ENCODE data around the gene F5.

The F5 gene

DNA sequence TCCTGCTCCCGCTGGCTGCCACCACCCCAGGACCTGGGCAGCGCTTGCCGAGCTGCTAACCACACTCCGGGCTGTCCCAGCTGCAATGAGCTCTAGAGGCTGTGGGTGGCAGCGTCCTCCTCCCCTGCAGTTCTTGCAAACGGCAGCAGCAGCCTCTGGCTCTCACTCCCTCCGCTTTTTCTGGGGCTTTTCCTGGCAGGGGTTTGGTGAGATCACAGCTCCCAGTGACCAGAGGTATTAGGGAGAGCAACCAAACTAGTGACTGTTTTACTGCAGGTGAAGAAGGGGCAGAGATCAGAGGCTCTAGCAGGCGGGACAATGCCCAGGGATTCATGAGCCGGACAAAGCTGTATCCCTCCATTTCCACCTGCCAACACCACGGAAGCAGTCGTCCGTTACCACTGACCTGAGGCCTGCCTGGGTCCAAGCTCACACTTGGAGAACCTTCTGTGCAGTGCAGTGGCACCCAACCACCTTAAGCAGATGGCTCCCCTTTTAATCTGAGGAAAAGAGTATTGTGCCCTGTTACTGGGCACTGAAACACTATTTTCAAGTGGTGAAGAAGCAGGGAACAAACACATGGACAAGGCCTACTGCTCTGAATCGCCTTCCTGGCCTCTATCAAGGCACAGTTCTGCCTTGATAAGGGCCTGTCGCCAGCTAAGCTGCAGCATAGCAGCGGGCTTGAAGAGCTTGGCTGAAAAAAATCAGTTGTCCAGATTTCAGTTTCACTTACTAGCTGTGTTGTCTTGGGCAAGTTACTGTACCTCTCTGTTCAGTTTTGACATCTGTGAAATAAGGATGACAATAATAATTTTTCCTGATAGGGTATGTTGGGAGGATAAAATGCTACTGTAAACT lies at the start of gene F5:
TSS of gene F5 (minus strand) at position 87 of the 861 bp plus-strand sequence. CDS start 95 bp downstream, outside the sequence.
- peak; percentile 77 for DNase-seq

DNA sequence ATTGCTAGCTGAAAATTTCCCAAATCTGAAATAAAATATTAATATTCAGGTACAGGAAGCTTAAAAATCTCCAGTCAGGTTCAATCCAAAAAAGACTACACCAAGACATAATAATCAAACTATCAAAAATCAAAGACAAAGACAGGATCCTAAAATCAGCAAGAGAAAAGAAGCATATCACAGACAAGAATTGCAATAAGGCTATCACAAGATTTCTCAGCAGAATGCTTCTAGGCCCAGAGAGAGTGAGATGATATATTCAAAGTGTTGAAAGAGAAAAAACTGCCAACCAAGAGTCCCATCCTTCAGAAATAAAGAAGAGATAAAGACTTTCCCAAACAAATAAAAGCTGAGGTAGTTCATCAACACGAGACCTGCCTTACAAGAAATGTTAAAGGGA lies 48.6 kb upstream of the F5 start:
- DNase-seq = no peak

DNA sequence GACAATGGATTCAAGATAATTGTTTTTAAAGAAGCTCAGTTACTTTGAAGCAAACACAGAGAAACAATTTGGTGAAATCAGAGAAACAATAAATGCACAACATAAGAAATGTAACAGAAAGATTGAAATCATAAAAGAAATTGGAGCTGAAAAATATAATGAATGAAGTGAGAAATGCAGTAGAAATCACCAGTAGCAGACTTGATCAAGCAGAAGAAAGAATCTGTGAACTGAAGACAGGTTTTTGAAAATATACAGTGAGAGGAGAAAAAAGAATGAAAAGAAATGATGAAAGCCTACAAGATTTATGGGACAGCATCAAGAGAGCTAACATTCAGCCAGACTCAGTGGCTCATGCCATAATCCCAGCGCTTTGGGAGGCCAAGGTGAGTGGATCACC lies 47.9 kb upstream of the F5 start:
- DNase-seq = no peak

DNA sequence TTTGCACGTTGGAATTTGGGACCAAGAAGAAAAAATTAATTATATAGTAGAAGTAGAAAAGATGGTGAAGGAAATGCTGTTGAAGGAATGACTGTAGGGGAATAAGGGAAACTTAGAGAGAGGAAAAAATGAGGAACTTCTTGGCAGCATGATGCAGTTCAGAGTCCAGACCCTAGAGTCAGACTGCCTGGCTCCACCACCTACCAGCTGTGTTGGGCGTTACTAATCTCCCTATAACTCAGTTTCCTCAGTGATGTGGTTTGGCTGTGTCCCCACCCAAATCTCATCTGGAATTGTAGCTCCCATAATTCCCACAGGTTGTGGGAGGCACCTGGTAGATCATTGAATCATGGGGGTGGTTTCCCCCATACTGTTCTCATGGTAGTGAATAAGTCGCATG lies 45.0 kb upstream of the F5 start:
- no peak for DNase-seq

DNA sequence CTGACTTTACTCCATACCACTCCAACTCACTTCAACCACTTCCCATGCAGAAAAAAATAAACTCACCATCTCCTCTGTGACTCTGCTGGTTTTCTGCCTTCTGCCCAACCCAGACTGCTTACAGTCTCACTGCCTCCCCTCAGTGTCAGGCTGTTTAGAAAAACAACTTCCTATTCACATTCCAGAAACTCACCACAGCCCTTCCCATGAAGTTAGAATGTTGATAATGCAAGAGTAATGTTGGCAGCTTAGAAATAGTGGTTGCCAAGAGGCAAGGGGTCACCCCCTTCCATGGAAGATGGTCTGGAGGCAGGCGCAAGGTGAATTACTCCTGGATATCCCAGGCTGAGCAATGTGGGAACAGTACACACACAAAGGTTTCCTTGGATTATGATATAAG lies 43.7 kb upstream of the F5 start, which contains the start of gene SELP:
TSS of gene SELP (minus strand) at position 119 of the 400 bp plus-strand sequence. CDS start at position 69, 50 bp downstream.
- no peak for DNase-seq

DNA sequence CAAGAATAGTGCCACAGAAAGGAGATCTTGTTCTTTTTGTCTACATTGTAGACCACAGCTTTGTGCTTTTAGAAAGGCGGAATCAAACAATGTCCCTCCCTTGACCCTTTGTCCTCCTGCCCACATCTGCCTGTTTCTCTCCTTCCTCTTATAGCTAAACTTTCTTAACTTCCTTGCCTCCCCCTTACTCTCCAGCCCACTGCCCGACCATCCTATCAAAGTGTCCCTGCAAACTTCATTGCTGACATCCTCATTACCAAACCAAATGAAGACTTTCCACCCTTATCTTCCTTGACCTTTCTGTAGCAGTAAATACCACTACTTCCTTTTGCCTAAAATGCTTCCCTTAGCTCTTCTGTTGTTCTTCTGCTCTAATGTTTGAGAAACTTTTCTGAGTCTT lies 38.6 kb upstream of the F5 start:
- no peak for DNase-seq

DNA sequence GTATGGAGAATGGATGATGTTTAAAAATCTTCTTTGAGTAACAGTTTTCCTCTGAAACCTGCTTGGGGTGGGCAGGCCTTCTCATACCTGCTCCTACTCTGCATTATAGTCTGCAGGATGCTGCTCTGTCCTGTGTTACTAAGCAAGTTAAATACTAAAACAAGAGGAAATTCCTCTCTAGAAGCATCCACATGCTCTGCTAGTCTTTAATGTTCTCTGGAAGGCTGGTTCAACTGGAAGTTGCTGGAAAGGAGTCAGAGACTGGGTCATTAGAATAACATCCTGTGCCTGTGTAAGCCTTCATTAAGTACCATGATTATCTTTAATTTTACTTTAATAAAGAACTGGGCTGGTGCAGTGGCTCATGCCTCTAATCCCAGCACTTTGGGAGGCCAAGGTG lies 37.8 kb upstream of the F5 start:
- DNase-seq = no peak

DNA sequence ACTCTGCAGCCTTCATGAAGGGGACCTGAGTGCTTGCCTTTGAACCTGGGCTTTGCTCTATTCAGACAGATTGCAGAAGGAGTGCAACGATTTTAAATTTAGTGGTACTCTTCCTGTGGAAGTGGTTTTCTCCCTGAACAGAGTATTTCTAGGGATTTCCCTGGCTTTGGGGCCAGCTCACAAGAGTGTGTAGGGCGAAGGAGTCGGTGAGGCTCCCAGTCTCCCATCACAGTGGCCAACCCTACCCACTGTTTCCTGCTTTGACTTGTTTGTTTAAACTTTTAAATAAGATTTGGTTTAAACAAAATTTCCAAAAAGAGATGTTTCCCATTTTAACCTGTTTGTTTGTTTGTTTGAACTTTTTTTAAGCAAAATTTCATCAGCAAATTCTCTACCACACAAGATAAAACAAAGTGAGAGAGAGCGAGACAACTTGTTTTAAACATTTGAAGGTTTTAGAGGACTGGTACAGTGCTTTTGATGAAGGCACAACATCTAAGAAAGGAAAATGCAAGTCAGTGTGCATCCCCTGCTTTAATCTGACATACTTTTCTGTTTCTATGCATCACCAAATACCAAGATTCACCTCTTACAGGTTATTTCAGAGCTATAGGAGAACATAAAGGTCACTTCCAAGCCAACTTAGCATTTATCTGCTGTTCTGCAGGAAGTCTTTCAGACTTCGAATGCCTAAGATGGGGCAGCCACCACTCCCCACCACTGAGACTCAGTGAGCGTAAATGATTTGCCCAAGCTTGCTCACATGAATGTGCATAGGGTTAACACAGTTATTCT lies 37.0 kb upstream of the F5 start:
- DNase-seq = no peak

DNA sequence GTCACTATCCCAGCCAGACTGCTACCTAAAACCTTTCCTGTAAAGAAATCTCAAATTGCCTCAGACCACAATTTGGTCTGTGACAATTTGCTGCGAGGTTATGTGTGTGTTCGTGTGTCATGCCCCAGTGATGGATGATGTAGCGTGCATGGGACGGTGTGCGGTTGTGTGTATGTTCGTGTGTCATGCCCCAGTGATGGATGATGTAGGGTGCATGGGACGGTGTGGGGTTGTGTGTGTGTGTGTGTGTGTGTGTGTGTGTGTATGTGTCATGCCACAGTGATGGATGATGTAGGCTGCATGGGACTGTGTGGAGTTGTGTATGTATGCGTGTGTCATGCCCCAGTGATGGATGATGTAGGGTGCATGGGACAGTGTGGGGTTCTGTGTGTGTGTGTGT lies 34.3 kb upstream of the F5 start:
- no peak for DNase-seq

DNA sequence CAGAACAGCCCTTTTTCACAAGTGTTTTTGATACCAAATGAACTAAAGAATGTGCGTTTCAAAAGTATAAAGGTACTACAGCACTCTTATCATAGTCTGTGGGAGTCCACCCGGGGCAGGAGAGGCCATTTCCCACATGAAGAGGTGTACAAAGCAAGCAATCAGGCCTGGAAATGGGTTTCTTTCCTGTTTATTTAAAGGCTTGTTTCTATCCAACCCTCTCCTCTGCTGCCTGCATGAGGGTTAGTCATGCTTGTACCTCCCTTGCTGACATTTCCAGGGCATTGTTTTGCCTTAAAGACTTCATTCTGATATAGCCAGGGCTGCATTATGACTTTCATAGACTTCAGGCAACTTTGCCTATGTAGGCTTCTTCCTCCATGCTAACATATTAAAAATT lies 32.1 kb upstream of the F5 start:
- no peak for DNase-seq

DNA sequence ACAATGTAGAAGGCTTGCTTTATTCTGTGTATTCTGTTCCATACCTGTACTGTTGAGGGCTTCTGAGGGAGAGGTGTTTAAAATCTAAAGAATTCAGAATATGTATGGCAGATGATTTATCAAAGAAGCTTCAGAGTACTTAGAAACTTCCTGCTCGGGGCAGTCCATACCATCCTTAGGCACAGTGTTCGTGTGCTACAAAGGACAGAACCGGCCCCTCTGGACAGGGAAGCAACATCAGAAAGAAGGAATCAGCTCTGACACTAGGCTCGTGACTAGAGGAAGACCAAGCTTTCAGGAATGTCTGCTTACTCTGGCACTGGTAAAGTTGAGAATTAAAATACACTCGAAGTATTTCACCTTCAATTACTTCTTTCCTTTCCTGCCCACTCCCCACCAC lies 29.5 kb upstream of the F5 start:
- no peak for DNase-seq

DNA sequence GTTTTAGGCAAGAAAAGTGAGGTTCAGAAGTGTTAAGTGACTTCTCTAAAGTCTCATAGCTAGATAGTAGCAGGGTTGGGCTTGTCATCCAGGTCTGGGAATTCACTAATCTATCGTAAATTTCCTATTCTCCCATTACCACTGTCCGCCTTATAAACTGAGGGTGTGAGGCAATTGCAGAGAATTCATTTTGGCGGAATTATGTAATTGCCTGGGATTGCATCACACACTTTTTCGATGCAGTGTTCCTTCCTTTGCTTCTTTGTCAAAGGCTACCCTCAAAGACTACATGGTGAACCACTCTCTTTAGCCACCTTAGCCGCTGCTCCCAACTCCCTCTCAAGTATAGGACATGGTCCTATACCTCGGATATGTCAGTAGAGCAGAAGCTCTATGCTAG lies 24.6 kb upstream of the F5 start:
- no peak for DNase-seq

DNA sequence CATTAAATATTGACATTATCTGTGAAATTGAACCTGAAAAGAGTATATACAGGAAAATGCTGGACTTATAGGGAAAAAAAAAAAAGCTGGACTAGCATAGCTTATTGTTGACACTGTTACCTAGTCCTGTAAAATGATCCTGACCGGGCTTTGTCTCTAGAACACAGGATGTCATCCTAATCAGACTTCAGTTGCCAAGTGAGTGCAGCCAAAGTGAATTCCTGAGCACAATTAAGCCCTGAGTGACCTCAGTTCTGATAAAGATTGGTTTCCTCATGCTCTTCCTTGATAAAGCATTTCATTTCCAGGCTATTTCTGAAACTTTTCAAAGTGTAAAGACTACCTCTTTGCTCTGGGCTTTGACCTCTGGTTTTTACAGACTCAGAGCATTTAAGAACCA lies 23.8 kb upstream of the F5 start:
- no peak for DNase-seq

DNA sequence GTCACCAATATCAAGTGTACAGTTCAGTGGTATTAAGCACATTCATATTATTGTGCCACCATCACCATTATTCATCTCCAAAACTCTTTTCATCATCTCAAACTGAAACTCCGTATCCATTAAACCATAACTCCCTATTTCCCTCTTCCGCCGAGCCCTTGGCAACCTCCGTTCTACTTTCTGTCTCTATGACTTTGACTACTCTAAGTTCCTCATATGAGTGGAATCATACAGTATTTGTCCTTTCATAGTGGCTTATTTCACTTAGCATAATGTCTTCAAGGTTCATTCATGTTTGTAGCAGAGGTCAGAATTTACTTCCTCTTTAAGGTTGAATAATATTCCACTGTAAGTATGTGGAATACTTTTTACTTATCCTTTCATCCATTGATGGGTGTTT lies 21.9 kb upstream of the F5 start:
- DNase-seq = no peak

DNA sequence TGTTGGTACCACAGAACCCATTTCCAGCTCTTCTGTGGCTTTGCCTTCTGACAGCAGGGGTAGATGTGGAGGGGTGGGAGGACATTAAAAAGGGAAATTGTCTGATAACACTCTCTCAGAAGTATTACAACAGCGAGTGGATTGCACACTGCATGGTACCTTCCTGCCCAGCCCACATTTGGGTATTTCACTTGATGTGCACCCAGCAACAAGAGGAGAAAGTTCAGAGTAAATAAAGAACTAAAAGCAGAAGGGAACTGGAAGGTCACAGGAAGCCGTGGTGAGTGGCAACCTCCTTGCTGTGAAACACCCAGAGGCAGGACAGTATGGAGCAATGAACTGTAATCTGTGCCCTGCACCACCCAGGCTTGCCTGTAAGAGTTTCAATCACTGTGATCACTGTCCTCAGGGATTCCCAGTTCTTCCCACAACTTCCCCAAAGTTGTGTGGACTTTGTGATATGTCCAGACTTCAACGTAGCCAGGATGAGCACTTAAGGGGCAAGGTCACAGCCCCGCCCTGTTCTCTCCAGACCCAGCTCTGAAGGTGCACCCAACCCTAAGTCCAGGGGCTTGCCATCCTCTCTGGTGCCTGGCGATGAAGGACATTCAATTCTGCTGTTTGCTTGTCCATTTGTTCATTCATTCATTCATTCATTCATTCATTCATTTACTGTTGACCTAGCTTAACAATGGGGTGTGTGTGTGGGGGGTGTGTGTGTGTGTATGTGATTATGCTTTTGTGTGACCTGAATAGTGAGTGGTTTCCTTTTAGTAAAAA lies 18.7 kb upstream of the F5 start:
- DNase-seq = peak; percentile 73

DNA sequence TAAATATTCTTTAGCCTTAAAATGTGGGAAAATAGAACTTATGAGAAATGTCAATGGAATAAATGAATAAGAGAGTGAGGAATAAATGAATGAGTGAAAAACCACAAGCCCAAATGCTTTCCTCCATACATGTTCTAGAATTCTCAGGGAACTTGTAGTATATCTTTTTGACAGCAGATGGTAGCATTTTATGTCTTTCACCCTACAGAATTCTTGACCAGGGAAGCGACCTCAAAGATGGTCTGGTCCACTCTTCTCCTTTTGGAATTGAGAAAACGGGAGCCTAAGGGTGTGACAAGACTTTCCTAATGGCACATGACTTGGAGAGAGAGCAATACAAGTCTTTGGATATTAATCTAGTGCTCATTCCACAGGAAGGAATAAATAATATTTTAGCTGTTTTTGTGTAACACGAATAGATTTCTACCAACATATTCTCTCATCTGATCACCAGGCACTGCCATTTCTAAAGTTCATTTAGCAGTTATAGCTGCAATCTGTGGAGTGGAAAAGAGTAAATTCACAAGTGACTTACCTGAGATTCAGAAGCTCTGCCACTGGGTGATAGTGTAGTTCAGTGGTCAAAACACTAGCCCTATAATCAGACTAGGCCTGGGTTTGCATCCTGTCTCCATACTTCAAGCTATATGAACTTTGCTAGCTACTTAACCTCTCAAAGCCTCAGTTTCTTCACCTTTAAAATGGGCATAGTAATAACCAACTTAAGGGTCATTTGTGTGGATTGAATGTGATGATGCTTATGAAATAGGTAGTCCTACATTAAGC lies 15.0 kb upstream of the F5 start:
- no peak for DNase-seq

DNA sequence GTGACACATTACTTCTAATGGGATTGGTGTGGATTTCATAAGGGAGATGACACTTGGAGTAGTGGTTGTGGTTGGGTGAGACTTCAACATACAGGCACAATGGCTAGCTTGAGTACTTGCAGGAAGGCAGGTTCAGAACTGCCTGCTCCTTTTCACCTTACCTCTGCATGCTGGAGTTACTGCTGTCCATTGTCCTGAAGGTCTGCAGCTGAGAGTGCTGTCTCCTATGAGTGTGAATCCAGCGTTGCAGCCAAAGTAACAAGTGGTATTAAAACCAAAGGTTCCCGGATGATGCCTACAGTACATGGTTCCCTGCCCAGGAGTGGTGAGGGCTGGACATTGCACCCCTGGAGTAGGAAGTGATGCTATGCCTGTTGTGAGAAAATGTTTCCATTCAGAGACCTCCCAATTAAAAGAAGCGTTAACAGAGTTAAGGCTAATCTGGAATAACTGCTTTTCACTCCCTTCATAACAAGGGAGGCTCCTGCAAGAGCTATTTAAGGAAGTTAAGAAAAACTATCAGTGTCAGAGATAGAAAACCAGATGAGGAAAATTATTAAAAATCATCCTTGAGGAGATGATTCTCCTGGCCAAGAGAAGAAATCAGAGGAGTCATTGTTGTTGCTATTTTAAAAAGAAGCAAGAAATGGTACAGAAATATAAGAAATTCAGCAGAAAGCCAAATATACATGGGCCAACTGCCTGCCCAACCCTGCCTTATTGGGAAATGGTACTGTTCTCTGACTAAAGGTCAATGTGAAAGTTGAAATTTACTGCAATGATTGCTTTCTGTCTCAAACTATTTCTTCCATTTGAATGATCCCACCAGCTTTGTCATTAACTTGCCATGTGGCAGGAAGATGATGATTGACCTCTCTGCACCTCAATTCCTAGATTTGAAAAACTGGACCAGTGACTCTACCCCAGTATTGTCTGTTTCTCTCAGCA lies 9.8 kb upstream of the F5 start:
- DNase-seq = no peak

DNA sequence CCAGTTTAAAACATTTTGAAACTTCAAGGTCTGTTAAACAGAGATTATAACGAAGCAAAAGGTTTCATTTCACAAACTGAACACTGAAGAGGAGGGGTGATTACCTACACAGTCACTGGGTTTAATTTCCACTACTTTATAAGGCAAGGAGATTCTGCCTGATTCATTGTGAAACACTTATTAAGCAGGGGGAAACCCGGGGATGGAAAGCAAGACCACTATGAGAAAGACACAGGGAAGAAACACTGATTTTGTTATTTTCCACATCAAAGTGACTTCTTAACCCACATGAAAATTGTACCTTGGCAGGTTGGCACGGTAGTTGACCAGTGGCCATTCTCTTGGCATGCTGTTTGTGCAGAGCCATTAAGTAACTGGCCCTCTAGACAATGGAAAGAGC lies 8.1 kb upstream of the F5 start:
- no peak for DNase-seq

DNA sequence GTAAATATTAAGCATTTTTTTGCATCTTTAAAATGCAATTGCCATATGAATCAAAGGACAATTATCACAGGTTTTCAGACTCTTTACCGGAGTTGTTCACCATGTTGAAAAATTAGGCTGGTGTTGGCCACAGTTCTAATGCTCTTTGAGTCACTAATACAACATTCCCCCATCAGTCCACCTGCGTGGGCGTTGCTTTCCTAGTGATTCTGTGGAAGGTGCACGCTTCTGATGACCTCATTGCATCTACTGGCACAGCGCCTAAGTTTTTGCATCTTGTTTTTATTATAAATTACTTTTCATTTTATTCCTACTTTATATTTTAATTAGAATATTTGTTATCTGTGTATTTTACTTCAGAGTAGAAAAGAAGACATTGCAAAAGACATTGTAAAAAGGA lies 4.7 kb upstream of the F5 start:
- no peak for DNase-seq

DNA sequence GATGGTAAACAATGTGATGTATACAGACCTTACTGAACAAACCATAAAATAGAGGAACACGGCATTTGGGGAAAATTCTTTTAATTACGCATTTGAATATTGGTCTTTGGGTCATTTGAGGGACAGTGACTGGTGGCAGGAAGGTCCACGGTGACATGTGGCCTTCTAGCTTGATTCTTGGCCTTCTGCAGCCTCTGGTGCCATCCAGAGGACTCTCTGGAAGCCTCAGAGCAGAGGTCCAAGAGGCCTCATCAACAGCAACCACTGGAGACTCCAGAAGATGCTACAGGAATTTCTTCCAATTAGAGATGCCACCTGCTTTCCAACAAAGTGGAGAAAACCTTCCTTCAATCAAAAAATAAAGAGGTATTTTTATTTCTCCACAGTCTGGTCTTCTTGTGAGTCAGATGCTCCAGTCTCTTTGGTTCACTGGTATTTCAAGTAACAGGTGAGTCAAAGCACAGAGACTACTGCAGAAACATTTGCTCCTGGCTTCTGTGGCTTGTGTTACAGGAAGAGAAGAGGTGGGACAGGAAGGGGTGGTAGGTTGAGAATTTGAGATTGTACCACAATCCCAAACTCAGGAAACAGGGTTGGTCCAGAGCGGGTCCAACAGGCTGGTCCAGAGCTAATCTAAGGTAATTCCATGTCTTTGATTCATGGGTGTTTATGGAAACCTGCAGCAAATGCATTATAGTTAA lies 2.7 kb upstream of the F5 start:
- no peak for DNase-seq

DNA sequence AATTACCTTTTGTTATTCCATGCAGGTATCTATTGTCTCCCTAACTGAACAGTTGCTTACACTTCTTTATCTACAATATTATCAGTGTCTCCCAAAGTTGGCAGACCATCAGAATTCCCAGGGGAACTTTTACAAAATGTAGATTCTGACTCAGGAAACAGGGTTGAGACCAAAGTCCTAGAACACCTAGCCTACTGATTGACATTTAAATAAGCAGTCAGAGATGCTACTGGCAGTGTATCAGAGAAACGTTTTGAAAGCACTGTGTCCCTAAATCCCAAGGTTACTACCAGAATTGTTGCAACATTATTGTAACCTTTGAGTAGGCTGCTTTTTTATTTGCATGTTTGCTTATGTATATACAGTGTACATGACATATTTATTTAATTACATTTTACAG lies 1.8 kb upstream of the F5 start:
- no peak for DNase-seq

All from CD4-positive, alpha-beta T cell treated with Interleukin-15 for 1 hour (primary cell).